OCI-LY1 (cell line): ENCODE data around the gene FGFR2.

Experiments used
- H2AFZ ChIP-seq: fragments of 200-600 bp; sonication (generic), shearing (Covaris generic); 2 replicates; pipeline ENCODE4 v1.6.0; 2014; ENCODE audit warnings: antibody characterized with exemption, mild to moderate bottlenecking, low read length
- H3F3A ChIP-seq: fragments of 200-600 bp; sonication (generic), shearing (Covaris generic); 2 replicates; pipeline ENCODE4 v1.6.0; 2014; ENCODE audit warnings: mild to moderate bottlenecking, antibody characterized with exemption, low read length, moderate library complexity; ENCODE audit not compliant: insufficient read depth
- H3K27ac ChIP-seq: fragments of 200-600 bp; sonication (generic); 2 replicates; pipeline ENCODE4 v1.5.1; 2014; ENCODE audit warnings: low read length, mixed run types, mild to moderate bottlenecking, low read depth; ENCODE audit not compliant: poor library complexity, severe bottlenecking
- H3K27me3 ChIP-seq: fragments of 200-600 bp; sonication (generic); 2 replicates; pipeline ENCODE4 v1.6.0; 2014; ENCODE audit warnings: antibody characterized with exemption, mild to moderate bottlenecking, low read length, moderate library complexity; ENCODE audit not compliant: insufficient read depth
- H3K36me3 ChIP-seq: fragments of 200-600 bp; sonication (generic); 2 replicates; pipeline ENCODE4 v1.6.1; 2014; ENCODE audit warnings: mild to moderate bottlenecking, antibody characterized with exemption, low read length, moderate library complexity, mixed read lengths; ENCODE audit not compliant: insufficient read depth
- H3K4me1 ChIP-seq: fragments of 200-600 bp; sonication (generic); 2 replicates; pipeline ENCODE4 v1.5.1; 2014; ENCODE audit warnings: mild to moderate bottlenecking, low read length, moderate library complexity; ENCODE audit not compliant: insufficient read depth, severe bottlenecking
- H3K4me2 ChIP-seq: fragments of 200-600 bp; sonication (generic), shearing (Covaris generic); 2 replicates; pipeline ENCODE4 v1.6.1; 2014; ENCODE audit warnings: low read length
- H3K4me3 ChIP-seq: fragments of 200-600 bp; sonication (generic); 2 replicates; pipeline ENCODE4 v1.5.1; 2014; ENCODE audit warnings: low read length, low read depth, mild to moderate bottlenecking, mixed read lengths; ENCODE audit not compliant: poor library complexity, severe bottlenecking
- H3K79me2 ChIP-seq: fragments of 200-600 bp; shearing (Covaris generic); 2 replicates; pipeline ENCODE4 v1.6.1; 2016; ENCODE audit warnings: mixed run types, low read length, mixed read lengths; ENCODE audit not compliant: insufficient read depth
- H3K9ac ChIP-seq: fragments of 200-600 bp; sonication (generic), shearing (Covaris generic); 2 replicates; pipeline ENCODE4 v1.6.1; 2014; ENCODE audit warnings: mild to moderate bottlenecking, low read length, mixed read lengths
- H3K9me2 ChIP-seq: fragments of 200-600 bp; sonication (generic), shearing (Covaris generic); 2 replicates; pipeline ENCODE4 v1.6.1; 2014; ENCODE audit warnings: low read depth, mild to moderate bottlenecking, low read length, mixed read lengths
- H3K9me3 ChIP-seq: fragments of 200-600 bp; shearing (Covaris generic); 2 replicates; pipeline ENCODE4 v1.6.1; 2014; ENCODE audit warnings: low read length, mixed read lengths
- H4K20me1 ChIP-seq: fragments of 200-600 bp; sonication (generic), shearing (Covaris generic); 2 replicates; pipeline ENCODE4 v1.6.0; 2016; ENCODE audit warnings: mild to moderate bottlenecking, low read length; ENCODE audit not compliant: insufficient read depth
- CTCF ChIP-seq: fragments of 200-600 bp; sonication (generic), shearing (Covaris generic); IDR thresholded peaks from 2 replicates; pipeline ENCODE4 v1.5.1; 2017; ENCODE audit warnings: mild to moderate bottlenecking, antibody characterized with exemption, low read length, moderate library complexity, mixed read lengths
- EZH2 ChIP-seq: fragments of 200-600 bp; sonication (generic), shearing (Covaris generic); IDR thresholded peaks from 2 replicates; pipeline ENCODE4 v1.8.0; 2017; ENCODE audit warnings: borderline replicate concordance, mixed run types, mild to moderate bottlenecking, antibody characterized with exemption, low read length, moderate library complexity, mixed read lengths

FGFR2 gene

DNA sequence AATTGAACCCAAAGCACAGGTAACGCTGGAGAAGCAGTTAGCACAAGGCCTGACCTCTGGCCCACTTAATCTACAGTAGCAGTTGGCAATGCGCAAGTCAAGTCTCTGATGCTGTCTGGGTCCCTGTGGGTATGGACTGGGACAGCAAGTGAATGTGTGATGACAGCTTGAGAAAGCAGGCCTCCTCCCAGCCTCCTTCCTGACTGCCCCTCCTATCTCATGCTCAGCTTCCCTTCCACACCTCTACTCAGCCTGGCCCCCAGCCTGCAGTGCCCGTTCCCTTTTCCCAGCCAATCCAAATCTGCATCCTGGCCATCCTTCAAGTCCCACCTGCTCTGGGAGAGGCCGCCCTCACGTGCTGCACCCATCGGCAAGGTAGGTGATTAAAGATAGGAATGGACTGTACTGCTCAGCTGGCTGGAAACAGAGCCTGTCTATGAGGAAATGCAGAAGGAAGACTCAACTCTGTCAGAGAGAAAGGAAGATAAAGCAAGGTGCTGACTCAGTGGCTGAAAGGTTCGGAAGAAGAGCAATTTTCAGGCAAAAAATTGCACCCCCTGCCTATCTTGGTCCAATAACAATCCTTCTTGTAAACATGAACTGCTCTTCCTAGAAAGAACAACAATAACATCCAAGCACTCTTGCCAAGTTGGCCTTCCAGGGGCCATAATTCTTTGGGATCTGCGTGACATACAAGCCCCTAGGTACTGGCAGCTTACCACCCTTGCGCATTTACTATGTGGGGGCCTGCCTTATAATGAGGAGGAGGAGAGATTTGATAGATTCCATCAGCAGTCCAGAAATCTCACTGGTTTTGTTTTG is 16.6 kb upstream of the FGFR2 start:
- Histone ChIP-seq H3F3A (no peaks in the 10 kb centered on the region), H3K79me2 (no peaks in the 10 kb centered on the region), H3K27me3 (peaks cover 4% of the 10 kb centered on the region; the same call in 1 of the 2 replicates), H4K20me1 (no peaks in the 10 kb centered on the region), H3K4me1 (no peaks in the 10 kb centered on the region), H3K27ac (no peak overlapping the region), H3K9ac (no peak overlapping the region), H3K36me3 (no peaks in the 10 kb centered on the region), H2AFZ (no peak overlapping the region), H3K9me2 (no peaks in the 10 kb centered on the region), H3K4me2 (no peak overlapping the region), H3K9me3 (no peaks in the 10 kb centered on the region), H3K4me3 (no peak overlapping the region)
- no peak for TF ChIP-seq CTCF
- TF ChIP-seq EZH2: no peak

GRCh38 chr10:121613456-121613855 is 15.2 kb upstream of the FGFR2 start:
- Histone ChIP-seq H3K9me3 (no peaks in the 10 kb centered on the region), H2AFZ (no peak overlapping the region), H3K27me3 (0 out of 2 replicates have a peak, but pooled peaks cover 4% of the 10 kb centered on the region), H4K20me1 (no peaks in the 10 kb centered on the region), H3K36me3 (no peaks in the 10 kb centered on the region), H3K79me2 (no peaks in the 10 kb centered on the region), H3K9ac (no peak overlapping the region), H3F3A (no peaks in the 10 kb centered on the region), H3K4me1 (no peaks in the 10 kb centered on the region), H3K4me2 (no peak overlapping the region), H3K9me2 (no peaks in the 10 kb centered on the region), H3K27ac (no peak overlapping the region), H3K4me3 (no peak overlapping the region)
- TF ChIP-seq EZH2: no peak
- no peak for TF ChIP-seq CTCF

- Histone ChIP-seq H2AFZ (no peak overlapping the region), H3K4me1 (no peaks in the 10 kb centered on the region), H3K27ac (no peak overlapping the region), H3K9me3 (no peaks in the 10 kb centered on the region), H3K9me2 (no peaks in the 10 kb centered on the region), H3K9ac (no peak overlapping the region), H3K27me3 (0 out of 2 replicates have a peak, but pooled peaks cover under 1% of the 10 kb centered on the region), H3F3A (no peaks in the 10 kb centered on the region), H3K4me2 (no peak overlapping the region), H3K36me3 (no peaks in the 10 kb centered on the region), H3K79me2 (no peaks in the 10 kb centered on the region), H3K4me3 (no peak overlapping the region), H4K20me1 (no peaks in the 10 kb centered on the region)
- no peak for TF ChIP-seq CTCF
- TF ChIP-seq EZH2: no peak
Measured at GRCh38 chr10:121611393-121612159, 13.3 kb upstream of the FGFR2 start.
